GM19395 (cell line): ENCODE data around the gene C9orf50.
"Not testable (repeated sequence)": the region's sequence is repeated elsewhere in the genome, so short reads cannot be mapped to it uniquely, and the experiment has no call there.

Source experiments
- ATAC-seq: cut with Tn5 transposase; IDR thresholded peaks from one replicate; pipeline ENCODE4 v1.9.1; 2021; ENCODE audit warnings: mild to moderate bottlenecking, moderate library complexity; ENCODE audit not compliant: unreplicated experiment

C9orf50 gene, protein sequence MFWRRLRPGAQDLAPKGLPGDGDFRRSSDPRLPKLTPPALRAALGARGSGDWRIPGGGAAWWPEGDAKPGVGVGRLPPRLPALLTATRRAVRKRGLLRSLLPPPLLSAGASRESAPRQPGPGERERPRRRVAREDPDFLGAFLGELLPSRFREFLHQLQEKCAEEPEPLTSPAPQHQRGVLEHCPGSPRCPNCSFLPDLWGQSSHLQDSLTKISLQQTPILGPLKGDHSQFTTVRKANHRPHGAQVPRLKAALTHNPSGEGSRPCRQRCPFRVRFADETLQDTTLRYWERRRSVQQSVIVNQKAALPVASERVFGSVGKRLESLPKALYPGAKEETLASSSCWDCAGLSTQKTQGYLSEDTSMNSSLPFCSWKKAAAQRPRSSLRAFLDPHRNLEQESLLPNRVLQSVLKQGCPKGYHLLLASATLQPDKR

DNA sequence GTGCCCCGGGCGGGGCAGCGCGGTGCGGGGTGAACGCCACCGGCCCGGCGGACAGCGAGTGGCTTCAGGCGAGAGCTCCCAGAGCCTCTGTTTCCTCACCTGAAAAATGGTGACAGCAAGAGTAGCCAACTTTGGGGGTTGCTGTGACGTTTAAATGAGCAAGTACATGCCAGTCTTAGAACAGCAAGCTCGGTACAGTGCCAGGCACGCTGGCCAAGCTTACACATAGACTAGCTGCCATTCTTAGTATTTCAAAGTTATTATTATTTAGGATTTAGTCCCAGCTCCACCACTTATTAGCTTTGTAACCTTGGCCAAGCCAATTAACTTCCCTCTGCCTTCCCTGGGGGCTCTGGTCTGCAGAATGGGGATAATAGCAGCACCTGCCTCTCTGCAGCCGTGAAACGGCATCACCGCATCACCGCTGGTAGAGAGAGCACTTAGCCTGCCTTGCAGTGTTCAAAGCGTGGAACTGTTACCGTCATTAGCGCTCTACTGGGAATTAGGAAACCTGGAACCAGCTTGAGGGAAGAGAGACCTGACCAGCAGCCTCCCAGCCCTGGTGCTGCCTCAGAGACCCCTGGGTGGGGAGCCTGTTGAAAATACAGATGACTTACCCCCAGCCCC is at the start of gene C9orf50:
TSS of gene C9orf50 (minus strand) at position 433 of the 627 bp plus-strand sequence. CDS start 527 bp downstream, outside the sequence.
- no peak for ATAC-seq

DNA sequence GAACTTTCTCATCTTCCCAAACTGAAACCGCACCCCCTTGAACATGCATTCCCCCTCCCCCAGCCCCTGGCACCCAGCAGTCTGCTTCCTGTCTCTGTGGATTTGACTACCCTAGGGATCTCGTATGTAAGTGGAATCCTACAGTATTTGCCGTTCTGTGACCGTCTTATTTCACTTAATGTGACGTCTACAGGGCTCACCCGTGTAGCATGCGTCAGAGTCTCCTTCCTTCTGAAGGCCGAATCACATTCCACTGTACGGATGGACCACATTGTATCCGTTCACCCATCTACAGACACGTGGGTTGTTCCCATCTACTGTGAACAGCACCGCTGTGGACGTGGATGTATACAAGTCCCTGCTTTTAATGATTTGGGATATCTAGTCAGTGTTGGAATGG is 49.0 kb upstream of the C9orf50 start:
- ATAC-seq: no peak

DNA sequence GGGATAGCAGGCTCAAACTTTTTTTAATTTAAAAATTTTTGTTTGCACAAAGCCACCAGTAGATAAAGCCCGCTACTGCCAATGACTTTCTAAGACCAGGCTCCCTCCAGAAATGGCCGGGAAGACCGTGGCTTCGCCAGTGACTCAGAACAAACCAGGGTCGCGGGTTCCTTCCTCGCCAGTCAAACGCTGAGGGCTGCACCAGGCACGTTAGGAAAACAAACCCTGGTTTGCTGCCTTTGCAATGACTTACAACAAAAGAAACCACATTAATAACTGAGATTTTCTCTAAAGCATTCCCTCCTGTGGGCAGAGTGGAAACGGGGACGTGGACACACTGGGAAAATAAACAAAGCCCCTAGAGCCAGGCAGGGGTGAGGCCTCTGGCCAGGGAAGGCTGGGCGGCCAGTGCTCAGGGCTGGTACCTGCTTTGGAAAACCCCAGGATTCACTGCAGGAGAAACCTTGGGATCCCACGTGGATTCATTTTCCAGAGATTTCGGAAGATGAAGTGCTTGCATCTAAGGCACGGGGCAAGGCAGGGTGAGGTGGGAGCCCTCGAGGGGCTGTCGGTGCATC is 48.3 kb upstream of the C9orf50 start:
- no peak for ATAC-seq

DNA sequence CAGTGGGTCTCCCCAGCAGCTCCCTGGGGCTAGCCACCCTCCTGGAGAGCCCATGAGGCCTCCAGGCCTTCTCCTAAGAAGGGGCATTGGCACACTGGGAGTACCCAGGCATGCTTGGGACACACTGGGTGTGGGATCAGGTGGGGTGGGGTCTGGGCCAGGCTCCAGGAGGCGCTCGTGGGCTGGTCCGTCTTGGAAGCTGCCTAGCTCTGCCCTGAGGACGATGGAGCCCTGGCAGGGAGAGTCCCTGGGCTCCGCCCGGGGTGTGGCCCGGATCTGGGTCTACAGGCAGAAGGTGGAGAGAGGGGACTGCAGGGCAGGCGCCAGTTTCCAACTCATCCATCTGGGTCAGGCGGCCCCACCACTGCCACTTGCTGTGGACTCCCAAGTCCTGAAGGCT is 46.9 kb upstream of the C9orf50 start:
- ATAC-seq: no peak

DNA sequence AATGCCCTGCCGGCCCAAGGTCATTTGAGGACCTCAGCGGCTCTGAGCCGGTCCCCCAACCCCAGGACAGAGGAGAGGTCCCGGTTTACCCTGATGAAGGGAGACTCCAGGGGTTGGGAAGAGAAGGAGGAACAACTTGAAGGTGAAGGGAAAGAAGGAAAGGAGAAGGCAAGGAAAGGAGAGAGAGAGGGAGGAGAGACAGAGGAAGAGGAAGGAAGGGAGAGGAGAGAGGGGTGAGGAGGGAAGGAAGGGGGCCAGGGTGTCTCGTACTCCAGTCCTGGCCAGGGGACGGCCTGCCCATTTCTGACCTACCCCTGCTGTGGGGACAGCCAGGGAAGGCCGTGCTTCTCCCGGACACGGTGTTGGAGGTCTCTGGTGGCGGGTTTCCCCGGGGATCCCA is 46.5 kb upstream of the C9orf50 start:
- no peak for ATAC-seq

DNA sequence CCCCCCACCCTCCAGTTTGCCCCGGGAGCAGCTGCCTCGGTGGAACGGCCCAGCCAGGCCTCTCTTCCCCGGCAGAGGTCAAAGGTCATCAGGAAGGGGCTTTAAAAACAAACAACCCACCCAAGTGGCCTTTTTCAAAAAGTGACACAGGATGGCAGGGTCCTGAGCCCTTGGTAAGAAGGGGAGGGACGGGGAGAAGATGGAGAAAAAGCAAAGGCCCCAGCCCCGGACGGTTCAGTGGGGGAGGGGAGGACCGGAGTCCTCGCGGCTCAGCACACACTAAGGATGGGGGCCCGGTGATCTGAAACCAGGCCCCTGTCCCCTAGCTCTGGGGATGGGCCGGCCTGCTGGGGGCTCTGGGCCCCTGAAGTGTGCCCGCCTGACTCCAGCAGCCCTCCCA is 45.7 kb upstream of the C9orf50 start:
- ATAC-seq: no peak

DNA sequence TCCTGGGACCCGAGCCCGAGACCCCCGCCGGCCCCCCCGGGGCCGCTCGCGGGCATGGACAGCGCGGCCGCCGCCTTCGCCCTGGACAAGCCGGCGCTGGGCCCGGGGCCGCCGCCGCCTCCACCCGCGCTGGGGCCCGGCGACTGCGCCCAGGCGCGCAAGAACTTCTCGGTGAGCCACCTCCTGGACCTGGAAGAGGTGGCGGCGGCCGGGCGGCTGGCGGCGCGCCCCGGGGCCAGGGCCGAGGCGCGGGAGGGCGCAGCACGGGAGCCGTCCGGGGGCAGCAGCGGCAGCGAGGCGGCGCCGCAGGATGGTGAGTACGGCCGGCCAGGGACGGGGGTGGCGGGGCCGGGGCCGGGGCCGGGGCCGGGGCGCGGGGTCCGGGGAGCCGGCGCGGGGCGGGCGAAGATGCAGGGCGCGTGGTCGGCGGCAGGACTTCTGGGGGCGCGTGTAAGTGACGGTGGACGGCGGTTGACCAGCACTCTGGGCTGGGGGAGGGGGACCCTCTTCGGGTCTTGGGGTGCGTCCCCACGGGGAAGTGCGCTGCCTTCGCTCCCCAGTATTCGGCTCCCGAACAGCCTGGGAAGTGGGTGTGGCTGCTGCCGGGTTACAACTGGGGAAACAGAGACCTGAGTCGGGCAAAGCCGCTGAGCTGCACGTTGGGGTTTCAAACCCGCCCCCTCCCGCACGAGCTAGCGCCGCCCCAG is 45.1 kb upstream of the C9orf50 start:
- no peak for ATAC-seq

DNA sequence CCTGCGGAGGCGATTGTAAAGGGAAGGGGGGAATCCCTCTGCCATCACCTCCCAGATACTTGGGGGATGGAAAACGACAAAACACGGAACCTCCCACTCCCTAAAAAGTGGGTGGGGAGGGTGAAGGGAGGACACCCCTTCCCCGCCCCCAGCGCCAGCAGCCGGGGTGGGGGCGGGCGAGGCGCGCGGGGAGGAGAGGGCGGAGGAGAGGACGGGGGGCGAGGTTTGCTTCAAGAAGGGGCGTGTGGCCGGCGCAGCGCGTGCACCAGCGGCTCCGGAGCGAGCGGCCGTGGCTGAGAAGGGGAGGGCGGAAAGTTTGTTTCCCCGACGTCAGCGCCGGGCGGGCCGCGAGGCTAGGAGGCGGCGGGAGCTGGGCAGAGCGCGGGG is 44.5 kb upstream of the C9orf50 start, which contains the start of gene PRRX2:
TSS of gene PRRX2 (plus strand) at position 259 of the 387 bp plus-strand sequence. CDS start 221 bp downstream, outside the sequence.
- ATAC-seq: no peak

DNA sequence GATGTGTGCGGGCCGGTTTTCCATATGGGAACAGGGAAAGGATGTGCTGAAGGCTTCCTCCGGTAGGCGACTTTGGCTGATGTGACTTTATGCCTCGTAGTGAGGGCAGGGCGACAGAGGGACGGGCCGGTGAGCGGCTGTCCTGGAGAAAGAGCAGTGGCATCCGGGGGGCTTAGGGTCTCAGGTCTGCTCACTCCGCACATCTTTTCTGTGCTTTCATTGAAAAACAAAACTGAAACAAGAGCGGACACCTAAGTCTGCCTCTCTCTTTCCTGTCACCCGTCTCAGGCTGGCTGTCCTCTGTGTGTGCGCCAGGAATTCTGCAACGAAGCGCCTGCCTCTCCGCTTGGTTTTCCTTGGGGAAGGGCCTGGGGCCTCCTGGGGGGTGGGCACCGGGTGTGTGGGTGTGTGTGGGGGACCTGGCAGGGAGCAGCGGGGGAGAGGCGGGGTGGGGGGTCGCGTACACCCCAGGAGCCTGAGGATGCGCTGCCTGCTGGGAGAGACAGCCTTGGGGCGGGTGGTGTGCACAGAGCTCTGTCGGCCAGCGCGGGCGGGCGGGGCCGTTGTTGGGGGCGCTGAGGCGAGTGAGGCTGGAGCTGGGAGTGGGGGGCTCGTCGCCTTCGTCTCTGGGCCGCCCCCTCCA is 44.0 kb upstream of the C9orf50 start:
- ATAC-seq: no peak

DNA sequence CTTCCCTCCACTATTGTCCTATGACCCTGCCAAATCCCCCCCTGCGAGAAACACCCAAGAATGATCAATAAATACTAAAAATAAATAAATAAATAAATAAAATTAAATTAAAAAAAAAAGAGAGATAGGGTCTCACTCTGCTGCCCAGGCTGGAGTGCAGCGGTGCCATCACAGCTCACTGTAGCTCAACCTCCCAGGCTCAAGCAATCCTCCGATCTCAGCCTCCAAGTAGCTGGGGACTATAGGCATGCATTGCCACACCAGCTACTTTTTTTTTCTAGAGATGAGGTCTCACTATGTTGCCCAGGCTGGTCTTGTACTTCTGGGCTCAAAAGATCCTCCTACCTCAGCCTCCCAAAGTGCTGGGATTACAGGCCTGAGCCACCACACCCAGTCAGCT is 41.3 kb upstream of the C9orf50 start:
- ATAC-seq: not testable (repeated sequence)

DNA sequence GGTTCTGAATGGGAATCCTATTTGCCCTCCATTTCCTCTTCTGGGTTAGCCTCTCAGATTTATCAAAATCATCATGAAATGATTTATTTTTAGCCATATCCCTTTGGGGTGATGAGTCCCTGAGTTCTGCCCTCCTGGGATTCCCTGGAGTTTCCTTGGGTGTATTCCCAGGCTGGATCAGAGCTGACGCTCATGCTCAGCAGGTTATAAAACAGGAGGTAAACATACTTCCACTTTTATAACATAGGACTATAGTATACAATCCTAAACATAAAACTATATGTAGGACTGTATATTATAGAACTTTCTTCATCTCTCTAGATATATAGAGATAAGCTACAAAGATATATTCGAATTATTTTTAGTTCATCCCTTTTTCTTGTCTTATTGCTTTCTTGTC is 40.1 kb upstream of the C9orf50 start:
- no peak for ATAC-seq

DNA sequence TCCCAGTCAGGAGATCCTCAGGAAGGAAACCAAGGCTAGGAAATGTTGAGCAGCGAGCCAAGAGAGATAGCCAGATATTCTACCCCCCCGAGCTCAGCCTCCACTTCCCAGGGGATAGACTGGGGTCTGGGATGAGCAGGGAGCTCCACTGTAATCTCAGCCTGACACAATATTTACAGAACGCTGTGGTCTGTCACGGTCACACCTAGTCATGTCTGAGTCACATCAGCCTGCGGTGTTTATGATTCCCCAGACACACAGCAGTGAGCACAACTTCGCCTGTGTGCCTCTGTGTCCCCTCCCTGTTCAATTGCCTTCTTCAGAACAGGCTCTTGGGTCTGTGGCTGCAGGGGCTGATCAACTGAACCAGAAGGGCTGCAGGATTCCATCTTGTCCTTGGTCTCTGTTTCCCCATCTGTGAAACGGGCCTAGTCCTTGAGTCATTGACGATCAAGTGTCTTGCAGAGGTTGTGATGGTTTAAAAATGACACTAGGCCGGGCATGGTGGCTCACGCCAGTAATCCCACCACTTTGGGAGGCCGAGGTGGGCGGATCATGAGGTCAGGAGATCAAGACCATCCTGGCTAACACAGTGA is 36.0 kb upstream of the C9orf50 start:
- ATAC-seq: no peak

DNA sequence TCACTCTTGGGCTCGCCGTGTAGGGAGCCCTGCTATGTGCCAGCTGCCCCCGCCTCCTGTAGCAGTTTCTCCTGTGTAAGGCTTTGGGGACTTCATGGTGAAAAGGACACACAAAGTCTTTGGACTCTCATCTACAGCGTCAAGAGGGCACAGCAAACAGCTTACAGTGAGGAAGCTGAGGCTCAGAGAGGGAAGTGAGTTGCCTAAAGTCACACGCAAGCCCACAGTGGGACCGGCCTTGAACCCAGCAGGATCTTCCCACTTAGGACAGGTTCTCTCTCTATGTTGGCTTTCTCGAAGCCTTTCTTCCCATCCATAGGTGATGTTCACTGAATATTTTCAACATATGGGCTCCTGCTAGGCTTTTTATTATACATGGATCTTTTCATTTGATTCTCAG is 34.8 kb upstream of the C9orf50 start:
- ATAC-seq: no peak

DNA sequence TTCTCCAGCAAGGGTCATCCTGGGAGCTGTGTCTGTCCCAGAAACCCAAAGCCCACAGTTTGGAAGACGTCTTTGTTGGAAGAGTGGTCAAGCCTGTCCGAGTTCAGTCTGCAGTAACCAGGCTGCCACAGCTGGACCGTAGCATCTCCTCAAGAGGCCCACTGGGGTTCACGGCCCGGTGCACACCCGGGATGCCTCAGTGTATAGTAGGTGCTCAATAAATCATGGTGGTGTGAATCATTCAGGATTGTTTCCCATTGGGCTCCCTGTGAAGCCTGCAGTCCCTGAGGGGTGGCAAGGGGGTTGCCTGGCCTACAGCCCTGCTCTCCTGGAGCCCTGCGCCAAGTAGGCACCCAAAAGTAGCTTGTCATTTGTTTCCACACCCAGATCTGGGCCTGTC is 34.3 kb upstream of the C9orf50 start:
- no peak for ATAC-seq

DNA sequence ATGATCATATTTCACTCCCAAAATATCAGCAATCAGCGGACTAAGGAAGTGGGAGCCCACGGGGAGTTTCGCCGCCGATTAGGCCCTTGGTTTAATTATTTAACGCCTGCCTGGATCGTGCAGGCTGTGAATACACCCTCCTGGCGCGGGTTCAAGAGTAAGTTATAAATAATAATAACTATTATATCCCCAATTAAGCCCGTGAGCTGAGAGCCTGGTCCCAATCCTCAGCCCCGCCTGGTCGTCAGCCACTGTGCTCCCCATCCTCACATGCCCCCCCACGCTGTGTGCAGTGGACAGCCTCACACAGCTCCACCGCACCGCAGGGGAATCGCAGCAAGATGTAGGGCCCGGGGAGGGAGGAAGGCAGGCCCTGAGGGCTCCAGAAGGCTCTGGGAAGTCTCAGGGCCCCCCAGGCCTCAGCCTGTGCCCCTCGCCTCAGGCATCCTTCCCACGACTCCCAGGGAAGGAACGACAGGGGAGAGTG is 33.7 kb upstream of the C9orf50 start:
- no peak for ATAC-seq

DNA sequence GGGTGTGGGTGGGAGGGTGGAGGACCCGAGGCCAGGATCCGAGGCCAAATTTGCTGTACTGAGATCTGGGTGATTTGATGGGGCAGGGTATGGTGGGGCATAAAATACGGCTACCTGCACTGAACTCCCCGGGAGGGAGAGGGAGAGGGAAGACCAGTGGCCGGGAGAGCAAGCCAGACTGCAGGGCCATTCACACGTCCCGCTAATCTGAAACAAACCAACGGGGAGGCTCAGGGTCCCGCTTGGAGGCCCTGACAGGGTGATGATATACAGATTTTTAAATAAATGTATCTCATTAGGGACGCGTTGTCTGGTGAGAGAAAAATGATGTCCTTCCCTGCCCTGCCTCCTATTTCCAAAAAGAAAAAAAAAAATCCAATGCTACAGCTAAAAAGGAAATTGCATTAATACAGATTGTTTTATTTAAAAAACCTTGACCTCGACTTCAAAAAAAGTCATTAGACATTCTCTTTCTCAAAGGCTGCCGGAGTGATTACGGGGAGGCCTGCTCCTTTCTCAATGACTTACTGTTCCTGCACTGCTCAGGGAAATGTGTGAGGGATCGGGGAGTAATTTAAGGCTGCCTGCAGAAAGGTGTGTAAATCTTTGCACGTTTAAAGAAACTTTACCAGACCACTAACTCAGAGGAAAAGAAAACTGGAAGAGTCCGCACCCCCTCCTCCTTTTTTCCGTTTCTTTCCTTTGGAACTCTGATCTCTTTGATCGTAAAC is 33.1 kb upstream of the C9orf50 start:
- ATAC-seq: no peak

DNA sequence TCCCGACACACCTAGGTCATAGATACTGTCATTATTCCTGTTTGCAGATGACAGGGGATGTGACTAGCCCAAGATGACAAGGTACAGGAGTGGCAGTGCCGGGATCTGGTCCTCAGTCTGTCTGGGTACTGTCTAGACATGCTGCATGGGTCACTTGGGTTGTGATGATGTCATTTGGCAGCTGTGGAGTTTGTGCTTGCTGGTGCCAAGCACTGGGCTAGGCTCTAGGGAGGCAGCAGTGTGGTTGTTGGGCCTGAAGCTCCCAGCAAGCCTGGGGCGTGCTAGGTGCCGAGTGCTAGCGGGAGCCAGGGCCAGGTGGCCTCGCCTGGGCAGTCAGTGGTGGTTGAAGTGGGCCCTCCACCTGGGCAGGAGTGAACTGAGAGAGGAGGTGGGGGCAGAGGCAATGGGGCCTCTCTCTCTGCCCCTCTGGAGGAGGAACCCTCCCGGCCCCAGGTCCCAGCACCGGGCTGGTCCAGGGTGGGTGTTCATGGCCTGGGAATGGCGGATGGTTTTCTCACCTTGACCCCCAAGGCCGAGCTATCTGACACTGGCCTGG is 29.9 kb upstream of the C9orf50 start:
- no peak for ATAC-seq

DNA sequence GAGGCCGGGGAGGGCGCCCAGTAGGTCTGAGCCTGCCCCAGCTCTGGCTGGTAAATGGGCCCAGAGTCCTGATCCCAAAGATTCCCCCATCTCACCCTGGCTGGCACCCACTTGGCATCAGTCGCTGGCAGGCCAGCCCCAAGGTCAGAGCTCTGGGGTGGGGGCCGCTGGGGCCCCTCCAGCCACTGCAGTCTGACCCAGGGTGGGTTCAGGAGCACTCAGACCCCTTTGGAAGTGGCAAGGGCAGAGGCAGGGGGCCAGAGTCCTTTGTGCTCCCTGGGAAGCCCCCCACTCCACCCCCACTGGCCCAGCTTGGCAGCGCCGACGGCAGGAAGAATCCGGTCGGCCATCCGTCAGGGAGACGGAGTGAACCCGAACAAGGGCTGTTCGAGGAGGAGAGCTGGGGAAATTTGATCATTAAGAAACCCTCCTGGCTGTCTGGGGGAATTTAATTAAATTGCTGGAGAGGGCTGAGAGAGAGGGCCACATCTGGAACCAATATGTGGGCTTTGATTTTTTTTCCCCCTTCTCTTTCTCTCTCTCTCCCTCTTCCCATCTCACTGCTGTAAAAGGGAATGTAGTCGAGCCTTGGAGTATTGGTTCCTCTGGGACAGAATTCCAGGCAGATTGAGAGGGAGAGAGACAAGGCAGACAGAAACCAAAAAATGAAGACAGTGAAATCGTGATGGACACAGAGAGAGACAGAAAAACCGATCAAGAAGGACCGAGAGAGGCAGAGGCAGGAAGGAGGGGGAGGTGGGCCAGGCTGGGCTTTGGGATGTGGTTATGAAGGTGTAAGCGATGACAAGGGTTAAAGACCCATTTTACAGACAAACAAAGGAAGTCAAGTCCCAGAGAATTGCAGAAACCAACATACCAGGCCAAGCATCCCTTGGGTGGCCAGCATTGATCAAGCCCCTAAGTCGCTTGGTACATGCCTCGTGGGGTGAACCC is 29.1 kb upstream of the C9orf50 start:
- no peak for ATAC-seq
